Mucosa of rectum (tissue), 2 donors: Measurements from ENCODE around the gene NEK2.
"Not testable (repeated sequence)": the region's sequence is repeated elsewhere in the genome, so short reads cannot be mapped to it uniquely, and the experiment has no call there.

Source experiments
- H3K27ac ChIP-seq, 2 donors: one replicate each; pipeline ENCODE4 v1.7.0; 2013; ENCODE audit warnings: inconsistent platforms in 2 of 2, low read depth in 2 of 2, low read length in 2 of 2
- H3K27me3 ChIP-seq, 2 donors: one replicate each; pipeline ENCODE4 v1.7.0; 2013; ENCODE audit warnings: low read length in 2 of 2; ENCODE audit not compliant: control insufficient read depth in 2 of 2, insufficient read depth in 2 of 2
- H3K36me3 ChIP-seq, 2 donors: one replicate each; pipeline ENCODE4 v1.7.0; 2013; ENCODE audit warnings: low read length in 2 of 2; ENCODE audit not compliant: control insufficient read depth in 2 of 2, insufficient read depth in 2 of 2
- H3K4me1 ChIP-seq, 2 donors: one replicate each; pipeline ENCODE4 v1.7.0; 2013; ENCODE audit warnings: low read length in 2 of 2, mild to moderate bottlenecking in 1 of 2; ENCODE audit not compliant: control insufficient read depth in 2 of 2, insufficient read depth in 2 of 2
- H3K4me3 ChIP-seq, 2 donors: one replicate each; pipeline ENCODE4 v1.7.0; 2013; ENCODE audit warnings: low read length in 2 of 2
- H3K9ac ChIP-seq, 2 donors: one replicate each; pipeline ENCODE4 v1.7.0; 2013; ENCODE audit warnings: low read length in 2 of 2, low read depth in 1 of 2, mild to moderate bottlenecking in 1 of 2
- H3K9me3 ChIP-seq, 2 donors: one replicate each; pipeline ENCODE4 v1.7.0; 2013; ENCODE audit warnings: low read length in 2 of 2; ENCODE audit not compliant: control insufficient read depth in 2 of 2
- donor health status: healthy.
- donor health status: Normal muscosa, but diverticular disease.

Gene NEK2

DNA sequence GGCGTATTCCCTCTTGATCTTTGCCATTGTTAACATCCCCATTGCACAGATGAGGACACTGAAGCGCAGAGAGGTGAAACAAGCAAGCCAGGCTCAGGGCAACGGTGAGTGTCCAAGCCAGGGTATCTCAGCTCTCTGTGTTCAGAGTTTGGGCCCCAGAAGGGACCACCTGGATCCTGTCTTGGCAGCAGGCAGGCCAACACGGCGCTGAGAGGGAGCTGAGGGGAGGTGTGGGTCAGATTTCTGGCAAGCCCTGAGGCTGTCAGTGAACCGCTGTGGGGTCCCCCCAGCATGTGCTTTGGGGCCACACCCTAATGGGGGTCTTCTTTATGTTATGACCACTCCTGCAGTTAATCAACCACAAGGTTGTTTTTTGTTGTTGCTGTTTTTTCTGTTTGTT is 23.1 kb downstream of the NEK2 start:
- Histone ChIP-seq H3K9ac (no peak overlapping the region), H3K27me3 (no peaks in the 10 kb centered on the region), H3K4me3 (no peak overlapping the region), H3K27ac (no peak overlapping the region), H3K36me3 (no peaks in the 10 kb centered on the region), H3K9me3 (no peaks in the 10 kb centered on the region), H3K4me1 (peaks cover 13 to 22% of the 10 kb centered on the region in 2 donors)

DNA sequence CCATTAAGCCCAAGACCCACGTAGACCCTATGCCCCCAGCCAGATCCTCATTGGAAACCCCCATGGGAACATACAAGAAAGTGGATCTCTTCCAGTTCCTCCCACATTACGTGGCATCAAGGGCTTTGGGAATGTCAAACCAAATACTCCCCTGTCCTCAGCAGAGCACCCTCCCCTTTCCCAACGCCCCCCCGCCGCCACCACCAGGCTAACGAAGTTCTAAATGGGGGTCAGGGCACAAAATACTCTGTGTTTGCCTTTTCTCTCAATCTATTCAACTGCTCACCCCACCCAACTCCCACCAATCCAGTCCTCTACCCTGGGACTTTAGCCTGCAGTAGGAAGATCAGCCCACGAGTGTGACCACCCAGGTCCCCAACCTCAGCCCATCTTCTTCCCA is 24.5 kb downstream of the NEK2 start:
- Histone ChIP-seq H3K36me3 (no peaks in the 10 kb centered on the region), H3K4me3 (no peak overlapping the region), H3K9me3 (no peaks in the 10 kb centered on the region), H3K27ac (no peak overlapping the region), H3K9ac (no peak overlapping the region), H3K27me3 (no peaks in the 10 kb centered on the region), H3K4me1 (peaks cover 13 to 24% of the 10 kb centered on the region in 2 donors)

DNA sequence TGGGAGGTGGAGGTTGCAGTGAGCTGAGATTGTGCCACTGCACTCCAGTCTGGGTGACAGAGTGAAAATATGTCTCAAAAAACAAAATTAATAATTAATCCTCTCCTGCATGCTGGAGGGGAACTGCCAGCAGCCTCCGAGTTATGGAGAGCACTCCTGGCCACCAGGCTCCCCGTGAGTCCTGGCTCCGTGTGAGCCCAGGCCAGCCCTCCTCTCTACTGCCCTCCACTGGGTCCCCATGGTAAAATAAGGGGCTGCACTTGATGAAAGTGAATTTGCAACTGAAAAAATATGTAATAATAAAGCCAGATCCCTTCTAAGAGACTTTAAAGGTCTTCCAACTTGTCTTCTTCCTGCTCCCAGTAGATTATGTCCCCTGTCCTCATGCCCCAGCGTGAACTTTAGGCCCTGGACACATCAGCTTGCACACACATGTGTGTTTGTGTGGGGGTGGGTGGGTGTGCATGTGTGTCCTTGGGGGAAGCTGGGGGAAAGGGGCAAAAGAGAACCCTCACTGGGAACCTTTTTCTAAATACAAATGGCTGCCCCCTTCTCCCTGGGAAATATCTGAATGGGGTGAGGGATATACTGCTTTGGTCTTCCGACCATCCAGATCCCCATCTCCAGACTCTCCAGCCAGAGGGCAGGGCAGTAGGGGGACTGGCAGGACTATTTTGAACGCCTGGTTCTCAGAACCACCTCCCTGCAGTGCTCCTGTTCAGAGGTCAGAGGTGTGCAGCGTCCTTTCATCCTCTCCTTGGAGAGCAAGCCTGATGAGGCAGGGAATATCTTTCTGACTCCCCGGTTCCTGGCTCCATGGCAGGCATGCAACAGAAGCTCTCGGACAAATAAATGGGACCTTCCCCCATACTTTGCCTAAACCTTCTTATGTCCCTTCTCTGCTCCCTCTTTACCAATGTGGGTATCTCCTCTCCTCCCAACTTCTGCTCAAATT is 26.2 kb downstream of the NEK2 start:
- Histone ChIP-seq H3K27ac (peak overlapping the region in 1 of 2 donors; percentile 9), H3K4me1 (peaks cover 7 to 21% of the 10 kb centered on the region in 2 donors), H3K9ac (no peak overlapping the region), H3K9me3 (no peaks in the 10 kb centered on the region), H3K36me3 (no peaks in the 10 kb centered on the region), H3K4me3 (no peak overlapping the region), H3K27me3 (no peaks in the 10 kb centered on the region)

DNA sequence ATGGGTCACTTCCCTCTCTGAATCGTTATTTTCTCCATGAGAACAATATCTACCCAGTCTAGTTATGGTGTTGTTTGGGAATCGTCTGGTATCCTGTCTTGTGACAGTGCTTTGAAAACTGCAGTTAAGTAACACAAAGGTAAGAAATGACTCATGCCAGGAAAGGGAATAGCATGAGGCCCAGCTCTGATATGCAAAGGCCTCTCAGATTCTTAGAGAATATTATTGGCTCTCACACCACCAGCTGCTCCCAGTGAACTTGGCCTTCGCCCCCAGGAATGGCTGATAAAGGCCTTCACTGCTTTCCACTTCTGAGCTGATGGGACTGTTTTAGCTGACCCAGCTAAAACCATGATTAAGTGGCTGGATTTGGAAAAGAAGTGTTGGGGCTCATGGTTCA is 27.1 kb downstream of the NEK2 start:
- Histone ChIP-seq H3K9ac (peak overlapping the region in 1 of 2 donors; percentile 42), H3K27ac (peak overlapping the region; percentile 74 to 83), H3K4me1 (peaks cover 14 to 30% of the 10 kb centered on the region in 2 donors), H3K36me3 (no peaks in the 10 kb centered on the region), H3K4me3 (no peak overlapping the region), H3K9me3 (no peaks in the 10 kb centered on the region), H3K27me3 (no peaks in the 10 kb centered on the region)

DNA sequence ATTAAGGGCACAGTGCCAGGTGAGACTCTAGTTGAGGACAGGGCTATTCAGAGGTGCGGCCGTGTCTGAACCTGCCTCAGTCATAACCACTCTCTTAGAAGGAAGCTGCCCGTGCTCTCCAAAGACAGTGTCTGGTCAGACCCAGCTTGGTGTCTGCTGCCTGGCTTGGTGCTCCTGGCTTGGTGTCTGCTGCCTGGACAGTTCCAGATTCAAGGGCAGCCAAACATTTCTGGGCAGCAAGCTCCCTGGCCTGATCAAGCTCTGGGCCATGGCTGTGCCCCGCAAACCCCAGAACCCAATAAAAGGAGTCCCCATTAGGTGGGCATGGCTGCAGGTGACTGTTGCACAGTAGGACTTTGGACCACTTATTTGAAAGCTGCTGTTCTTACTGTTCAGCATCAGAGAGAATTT is 27.7 kb downstream of the NEK2 start:
- Histone ChIP-seq H3K4me1 (peaks cover 17 to 32% of the 10 kb centered on the region in 2 donors), H3K9me3 (no peaks in the 10 kb centered on the region), H3K4me3 (peak overlapping the region in 1 of 2 donors; percentile 33), H3K27me3 (no peaks in the 10 kb centered on the region), H3K9ac (peak overlapping the region in 1 of 2 donors; percentile 42), H3K27ac (peak overlapping the region; percentile 74 to 83), H3K36me3 (no peaks in the 10 kb centered on the region)

DNA sequence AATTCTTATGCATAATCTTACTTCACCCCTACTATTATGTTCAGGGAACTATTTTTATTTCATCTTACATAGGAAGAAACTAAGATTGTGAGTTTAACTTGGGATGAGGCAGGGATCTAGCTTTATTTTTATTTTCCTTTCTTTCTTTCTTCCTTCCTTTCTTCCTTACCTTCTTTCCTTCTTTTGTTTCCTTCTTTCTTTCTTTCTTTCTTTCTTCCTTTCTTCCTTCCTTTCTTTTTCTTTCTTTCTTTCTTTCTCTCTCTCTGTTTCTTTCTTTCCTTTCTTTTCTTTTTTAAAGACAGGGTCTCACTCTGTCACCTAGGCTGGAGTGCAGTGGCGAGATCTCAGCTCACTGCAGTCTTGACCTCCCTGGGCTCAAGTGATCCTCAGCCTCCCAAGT is 28.9 kb downstream of the NEK2 start:
- Histone ChIP-seq H3K27me3 (no peaks in the 10 kb centered on the region), H3K4me3 (no peak overlapping the region), H3K27ac (no peak overlapping the region), H3K4me1 (peaks cover 17 to 32% of the 10 kb centered on the region in 2 donors), H3K36me3 (no peaks in the 10 kb centered on the region), H3K9me3 (no peaks in the 10 kb centered on the region), H3K9ac (no peak overlapping the region)

DNA sequence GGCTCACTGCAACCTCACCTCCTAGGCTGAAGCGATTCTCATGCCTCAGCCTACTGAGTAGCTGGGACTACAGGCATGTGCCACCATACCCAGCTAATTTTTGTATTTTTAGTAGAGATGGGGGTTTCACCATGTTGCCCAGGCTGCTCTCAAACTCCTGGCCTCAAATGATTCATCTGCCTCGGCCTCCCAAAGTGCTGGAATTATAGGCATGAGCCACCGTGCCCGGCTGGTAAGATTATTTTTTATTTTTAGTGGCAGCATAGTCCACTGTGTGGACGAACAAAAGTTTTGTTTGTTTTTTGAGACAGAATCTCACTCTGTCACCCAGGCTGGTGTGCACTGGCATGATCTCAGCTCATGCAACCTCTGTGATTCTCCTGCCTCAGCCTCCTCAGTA is 29.8 kb downstream of the NEK2 start:
- H3K27me3 ChIP-seq, H3K36me3 ChIP-seq, H3K4me3 ChIP-seq, H3K9ac ChIP-seq, H3K27ac ChIP-seq, H3K9me3 ChIP-seq: not testable (repeated sequence)
- peaks cover 17 to 32% of the 10 kb centered on the region in 2 donors for H3K4me1 ChIP-seq

DNA sequence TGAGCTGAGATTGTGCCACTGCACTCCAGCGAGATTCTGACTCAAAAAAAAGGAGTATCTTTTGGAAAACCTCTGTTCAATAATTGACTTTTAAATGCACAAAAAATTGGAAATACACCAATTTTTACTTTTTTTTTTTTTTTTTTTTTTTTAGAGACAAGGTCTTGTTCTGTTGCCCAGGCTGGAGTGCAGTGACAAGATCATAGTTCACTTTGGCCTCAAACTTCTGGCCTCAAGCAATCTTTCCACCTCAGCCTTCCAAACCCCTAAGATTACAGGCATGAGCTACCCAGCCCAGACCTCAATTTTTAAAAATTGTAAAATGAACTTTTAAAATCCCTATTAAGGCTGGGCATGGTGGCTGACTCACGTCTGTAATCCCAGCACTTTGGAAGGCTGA is 30.8 kb downstream of the NEK2 start:
- Histone ChIP-seq H3K4me1 (peaks cover 17 to 32% of the 10 kb centered on the region in 2 donors), H3K27me3 (no peaks in the 10 kb centered on the region), H3K9ac (no peak overlapping the region), H3K9me3 (no peaks in the 10 kb centered on the region), H3K4me3 (no peak overlapping the region), H3K27ac (no peak overlapping the region), H3K36me3 (no peaks in the 10 kb centered on the region)

DNA sequence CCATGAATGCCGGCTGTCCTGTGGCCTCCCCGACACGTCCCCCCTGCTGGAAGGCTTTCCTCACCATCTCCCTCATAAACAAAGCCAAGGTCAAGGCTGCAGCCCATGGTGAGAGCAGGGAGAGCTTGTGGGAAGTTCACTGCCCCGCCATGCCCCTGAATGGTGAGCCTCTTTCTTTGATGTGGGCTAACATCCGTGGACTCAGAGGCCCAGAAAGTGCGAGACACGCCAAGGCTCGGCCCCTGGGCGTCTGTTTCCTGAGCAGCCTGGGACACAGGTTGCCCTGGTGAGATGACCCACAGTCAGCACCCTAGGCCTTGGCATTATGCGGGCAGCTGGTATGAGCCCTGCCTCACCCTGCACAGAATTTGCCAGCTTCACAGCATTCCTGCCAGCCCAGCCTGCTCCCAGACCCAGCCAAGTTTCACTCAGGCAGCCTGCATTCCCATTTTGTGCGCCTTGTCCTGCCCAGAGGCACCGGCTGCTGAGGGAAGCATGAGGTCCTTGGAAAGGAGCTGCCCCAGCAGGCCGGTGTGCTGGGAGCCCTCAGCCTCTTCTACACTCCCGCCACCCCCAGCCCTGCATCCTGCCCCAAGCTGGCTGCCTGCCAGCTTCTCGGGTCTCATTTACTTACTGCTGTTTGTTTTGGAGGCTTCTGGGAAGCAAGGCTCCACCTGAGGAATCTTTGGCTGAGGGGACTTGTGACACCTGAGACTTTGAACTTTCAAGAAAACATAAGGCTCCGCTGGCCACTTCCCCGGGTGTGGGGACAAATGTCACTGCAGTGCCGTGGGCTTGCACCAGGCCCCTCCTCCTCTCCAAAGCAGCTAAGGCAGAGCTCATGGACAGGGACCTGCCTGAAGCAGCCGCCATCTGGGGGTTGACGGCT is 31.9 kb downstream of the NEK2 start:
- peaks cover 17 to 26% of the 10 kb centered on the region in 2 donors for H3K4me1 ChIP-seq
- no peaks in the 10 kb centered on the region for H3K9me3 ChIP-seq
- peak overlapping the region; percentile 53 to 58 for H3K27ac ChIP-seq
- H3K27me3 ChIP-seq = no peaks in the 10 kb centered on the region
- no peaks in the 10 kb centered on the region for H3K36me3 ChIP-seq
- peak overlapping the region; percentile 9 to 37 for H3K4me3 ChIP-seq
- H3K9ac ChIP-seq = peak overlapping the region in 1 of 2 donors; percentile 49

DNA sequence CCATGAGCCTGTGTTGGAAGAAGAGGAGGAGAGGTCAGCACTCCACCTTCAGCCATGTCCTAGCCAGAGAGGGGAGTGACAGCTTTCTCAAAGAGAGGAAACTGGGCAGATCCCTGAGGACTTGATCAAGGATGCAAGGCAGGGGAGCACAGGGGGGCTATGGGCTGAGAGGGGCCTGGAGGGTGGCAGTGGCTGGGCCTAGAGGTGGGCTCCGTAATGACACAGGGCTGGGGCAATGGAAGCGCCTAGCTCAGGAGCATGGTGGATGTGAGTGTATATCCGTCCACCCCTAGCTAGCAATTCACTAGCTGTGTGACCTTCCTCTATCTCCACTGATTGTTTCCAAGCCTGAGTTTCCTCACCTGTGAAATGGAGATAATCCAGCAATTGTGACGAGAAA is 32.6 kb downstream of the NEK2 start:
- H3K36me3 ChIP-seq = no peaks in the 10 kb centered on the region
- no peaks in the 10 kb centered on the region for H3K9me3 ChIP-seq
- H3K27me3 ChIP-seq = no peaks in the 10 kb centered on the region
- H3K4me1 ChIP-seq = peaks cover 13 to 19% of the 10 kb centered on the region in 2 donors
- no peak overlapping the region for H3K27ac ChIP-seq
- no peak overlapping the region for H3K4me3 ChIP-seq
- H3K9ac ChIP-seq = no peak overlapping the region
